Stimulated activated effector memory CD8-positive, alpha-beta T cell treated with anti-CD3 and anti-CD28 coated beads, Interleukin-12 subunit alpha, Interleukin-12 subunit beta, amount 100 ng/mL, for 72 hours (primary cell): ENCODE measurements around the gene TPK1.
A peak's percentile ranks its signal among the peaks of the same experiment; 100 is the strongest.

Source experiments
- ATAC-seq: fragments of 150-1000 bp; cut with Tn5 transposase; 2 replicates; pipeline ENCODE4 v1.10.0; 2021
- DNase-seq, 2 donors: peaks; one replicate each; pipeline ENCODE4 v3.0.0; 2021 to 2022; ENCODE audit warnings: low spot score in 2 of 2
- H3K27ac Mint-ChIP-seq: one replicate; pipeline ENCODE4 v1.8.0; 2022; ENCODE audit warnings: mild to moderate bottlenecking, mixed read lengths
- H3K36me3 Mint-ChIP-seq: one replicate; pipeline ENCODE4 v1.8.0; 2022; ENCODE audit warnings: mild to moderate bottlenecking, mixed read lengths
- H3K4me1 Mint-ChIP-seq: one replicate; pipeline ENCODE4 v1.8.0; 2022; ENCODE audit warnings: mixed read lengths
- H3K4me3 Mint-ChIP-seq: one replicate; pipeline ENCODE4 v1.8.0; 2022; ENCODE audit warnings: mild to moderate bottlenecking, mixed read lengths
- H3K9me3 Mint-ChIP-seq: one replicate; pipeline ENCODE4 v1.8.0; 2022; ENCODE audit warnings: mixed read lengths

The TPK1 gene

DNA sequence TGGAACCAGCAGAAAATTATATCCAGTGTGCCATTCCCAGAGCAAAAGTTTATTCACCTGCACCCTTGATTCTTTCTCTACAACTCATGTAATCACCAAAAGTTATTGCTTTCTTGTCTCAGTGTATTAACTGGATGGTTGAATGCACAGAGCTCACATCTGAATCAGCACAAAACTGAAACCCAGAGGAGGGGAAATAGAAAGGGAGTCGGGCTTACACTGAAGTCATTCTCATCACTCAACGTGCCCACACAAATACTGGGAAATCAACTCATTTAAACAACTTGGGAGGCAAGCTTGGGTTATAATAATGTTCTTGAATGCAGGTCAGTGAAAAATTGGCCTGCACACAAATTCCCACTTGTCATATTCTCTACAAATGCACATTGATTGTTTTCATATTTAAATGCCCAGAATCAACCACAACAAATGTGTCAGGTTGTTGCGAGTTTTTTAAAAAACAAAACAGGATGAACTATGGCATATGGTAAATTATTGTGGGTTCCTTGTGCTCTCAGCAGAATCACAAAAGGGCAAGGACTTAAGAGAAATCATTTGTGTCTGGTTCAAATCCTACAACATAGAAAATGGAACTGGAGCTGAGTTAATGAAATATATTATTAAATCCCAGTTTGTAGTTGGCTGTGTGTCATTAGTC lies 306.5 kb downstream of the TPK1 start:
- ATAC-seq (peak; percentile 56), DNase-seq (no peak)
- H3K4me1 Mint-ChIP-seq, result no peaks in the 10 kb centered on the region
- H3K36me3 Mint-ChIP-seq, result no peaks in the 10 kb centered on the region
- no peak overlapping the region for H3K27ac Mint-ChIP-seq
- H3K4me3 Mint-ChIP-seq, result no peak overlapping the region
- H3K9me3 Mint-ChIP-seq, result no peaks in the 10 kb centered on the region

- ATAC-seq, result no peak
- Mint-ChIP-seq H3K36me3 (no peaks in the 10 kb centered on the region), H3K4me1 (no peaks in the 10 kb centered on the region), H3K4me3 (no peak overlapping the region), H3K27ac (no peak overlapping the region), H3K9me3 (no peaks in the 10 kb centered on the region)
- no peak for DNase-seq
Measured at GRCh38 chr7:144528536-144529045, 307.3 kb downstream of the TPK1 start.

- Mint-ChIP-seq H3K4me3 (no peak overlapping the region), H3K27ac (no peak overlapping the region), H3K36me3 (no peaks in the 10 kb centered on the region), H3K9me3 (no peaks in the 10 kb centered on the region), H3K4me1 (no peaks in the 10 kb centered on the region)
- DNase-seq, result no peak
- ATAC-seq, result no peak
Measured at GRCh38 chr7:144527051-144527471, 308.8 kb downstream of the TPK1 start.

- no peaks in the 10 kb centered on the region for H3K9me3 Mint-ChIP-seq
- no peaks in the 10 kb centered on the region for H3K36me3 Mint-ChIP-seq
- DNase-seq (no peak), ATAC-seq (no peak)
- no peak overlapping the region for H3K4me3 Mint-ChIP-seq
- H3K4me1 Mint-ChIP-seq, result no peaks in the 10 kb centered on the region
- no peak overlapping the region for H3K27ac Mint-ChIP-seq
Measured at GRCh38 chr7:144525956-144526355, 309.9 kb downstream of the TPK1 start.

GRCh38 chr7:144524271-144524670 lies 311.6 kb downstream of the TPK1 start:
- Mint-ChIP-seq H3K4me3 (no peak overlapping the region), H3K36me3 (no peaks in the 10 kb centered on the region), H3K9me3 (no peaks in the 10 kb centered on the region), H3K27ac (no peak overlapping the region), H3K4me1 (no peaks in the 10 kb centered on the region)
- ATAC-seq, result no peak
- DNase-seq, result no peak

GRCh38 chr7:144523621-144524020 lies 312.2 kb downstream of the TPK1 start:
- DNase-seq (no peak), ATAC-seq (no peak)
- Mint-ChIP-seq H3K27ac (no peak overlapping the region), H3K36me3 (no peaks in the 10 kb centered on the region), H3K4me1 (no peaks in the 10 kb centered on the region), H3K4me3 (no peak overlapping the region), H3K9me3 (no peaks in the 10 kb centered on the region)

GRCh38 chr7:144519925-144520324 lies 315.9 kb downstream of the TPK1 start:
- peaks cover 11% of the 10 kb centered on the region for H3K4me1 Mint-ChIP-seq
- DNase-seq (no peak), ATAC-seq (no peak)
- no peaks in the 10 kb centered on the region for H3K9me3 Mint-ChIP-seq
- H3K36me3 Mint-ChIP-seq, result no peaks in the 10 kb centered on the region
- no peak overlapping the region for H3K4me3 Mint-ChIP-seq
- H3K27ac Mint-ChIP-seq, result no peak overlapping the region

DNA sequence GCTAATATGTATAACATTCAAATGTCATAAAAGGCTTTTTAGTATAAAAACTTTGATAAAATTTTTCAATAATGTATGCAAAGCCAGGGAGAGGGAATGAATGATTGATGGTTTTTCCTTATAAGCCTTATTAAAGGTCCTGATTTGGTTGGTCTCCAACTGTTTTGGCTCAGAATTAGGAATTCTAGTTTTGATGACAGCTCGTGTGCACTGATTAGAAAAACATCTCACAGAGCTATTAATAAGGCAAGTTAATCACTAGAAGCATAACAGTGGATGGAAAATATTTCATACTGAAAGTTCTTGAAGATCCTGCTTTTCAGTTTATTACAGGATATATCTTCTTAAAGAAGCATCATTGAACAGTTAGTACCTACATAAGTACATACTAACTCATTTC lies 317.5 kb downstream of the TPK1 start:
- Mint-ChIP-seq H3K4me1 (peaks cover 11% of the 10 kb centered on the region), H3K4me3 (no peak overlapping the region), H3K9me3 (no peaks in the 10 kb centered on the region), H3K27ac (no peak overlapping the region), H3K36me3 (no peaks in the 10 kb centered on the region)
- no peak for ATAC-seq
- no peak for DNase-seq

DNA sequence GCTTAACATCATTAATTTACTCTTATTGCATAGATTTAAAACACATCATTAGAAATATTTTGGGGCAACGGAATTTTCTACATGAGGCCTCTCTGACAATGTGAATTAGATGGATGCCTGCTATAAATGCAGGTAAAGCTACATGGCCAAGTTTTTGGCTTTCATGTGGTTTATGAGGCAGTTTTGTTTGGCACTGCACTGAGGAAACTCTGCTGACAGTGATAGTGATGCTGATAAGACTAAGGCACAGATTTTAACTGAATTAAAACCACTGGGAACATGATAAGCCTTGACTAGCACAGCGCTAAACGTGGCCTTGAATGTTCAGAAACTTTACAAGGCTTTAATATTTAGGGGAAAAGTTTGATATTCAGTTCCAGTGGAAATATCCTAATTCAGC lies 318.1 kb downstream of the TPK1 start:
- DNase-seq, result no peak
- Mint-ChIP-seq H3K9me3 (no peaks in the 10 kb centered on the region), H3K4me1 (peaks cover 11% of the 10 kb centered on the region), H3K36me3 (no peaks in the 10 kb centered on the region), H3K4me3 (no peak overlapping the region), H3K27ac (no peak overlapping the region)
- ATAC-seq, result no peak

DNA sequence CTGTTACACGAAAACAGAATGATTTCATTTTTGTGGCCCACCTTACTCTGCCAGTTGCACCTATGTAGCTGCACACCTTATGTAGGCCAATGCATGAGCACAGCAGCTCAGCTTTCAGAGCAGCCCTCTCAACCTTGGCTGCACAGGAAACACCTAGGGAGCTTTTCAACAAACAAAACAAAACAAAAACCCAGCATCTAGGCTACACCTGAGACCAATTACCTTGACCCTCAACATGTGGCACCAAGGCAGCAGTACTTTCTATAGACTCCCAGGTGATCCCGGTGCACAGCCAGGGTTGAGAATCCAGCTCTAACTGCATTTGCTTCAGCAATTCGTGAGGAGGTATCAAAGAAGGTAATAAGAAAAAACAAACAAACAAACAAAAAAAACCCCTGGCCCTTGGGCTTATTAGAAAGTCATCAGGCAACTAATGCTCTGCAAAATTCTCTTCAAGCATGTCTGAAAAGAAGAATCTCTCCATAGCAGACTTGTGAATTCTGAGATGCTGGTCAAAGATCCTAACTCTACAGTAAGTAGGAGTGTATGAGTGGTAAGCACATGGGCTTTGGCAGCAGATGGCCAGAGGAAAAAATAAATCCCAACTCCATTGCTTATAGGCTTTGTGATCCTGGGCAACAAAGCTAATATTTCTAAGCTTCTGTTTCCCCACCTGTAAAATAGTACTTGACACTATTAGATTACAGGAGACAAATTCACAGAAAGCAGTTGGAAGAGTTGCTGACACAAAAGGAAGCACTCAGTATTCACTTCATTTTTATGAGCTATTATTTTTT lies 318.9 kb downstream of the TPK1 start:
- Mint-ChIP-seq H3K9me3 (no peaks in the 10 kb centered on the region), H3K27ac (no peak overlapping the region), H3K4me3 (no peak overlapping the region), H3K4me1 (peaks cover 11% of the 10 kb centered on the region), H3K36me3 (no peaks in the 10 kb centered on the region)
- ATAC-seq (no peak), DNase-seq (no peak)

DNA sequence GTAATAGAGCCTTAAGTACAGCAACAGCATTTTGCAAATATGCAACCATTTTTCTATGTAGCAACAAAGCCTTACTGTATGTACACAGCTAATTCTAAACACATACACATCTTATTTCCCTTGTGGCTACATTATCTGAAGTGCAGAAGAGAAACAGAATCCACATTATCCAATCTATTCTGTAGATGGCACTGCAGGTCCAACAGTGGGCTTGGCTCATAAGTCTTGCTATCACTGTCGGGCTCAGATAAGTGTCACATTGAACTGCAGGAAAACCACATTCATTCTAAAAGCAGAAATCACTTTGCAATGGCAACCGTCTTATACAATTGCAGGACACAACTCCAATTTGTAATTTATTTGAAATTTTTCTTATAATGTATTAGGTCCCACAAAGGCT lies 322.5 kb downstream of the TPK1 start:
- no peaks in the 10 kb centered on the region for H3K36me3 Mint-ChIP-seq
- ATAC-seq (no peak), DNase-seq (no peak)
- no peak overlapping the region for H3K4me3 Mint-ChIP-seq
- H3K4me1 Mint-ChIP-seq, result peaks cover 11% of the 10 kb centered on the region
- H3K27ac Mint-ChIP-seq, result no peak overlapping the region
- no peaks in the 10 kb centered on the region for H3K9me3 Mint-ChIP-seq

- H3K4me3 Mint-ChIP-seq, result no peak overlapping the region
- H3K36me3 Mint-ChIP-seq, result no peaks in the 10 kb centered on the region
- H3K27ac Mint-ChIP-seq, result no peak overlapping the region
- ATAC-seq (no peak), DNase-seq (no peak)
- no peaks in the 10 kb centered on the region for H3K9me3 Mint-ChIP-seq
- no peaks in the 10 kb centered on the region for H3K4me1 Mint-ChIP-seq
Measured at GRCh38 chr7:144510621-144511020, 325.2 kb downstream of the TPK1 start.

- no peaks in the 10 kb centered on the region for H3K36me3 Mint-ChIP-seq
- no peaks in the 10 kb centered on the region for H3K4me1 Mint-ChIP-seq
- H3K27ac Mint-ChIP-seq, result no peak overlapping the region
- H3K4me3 Mint-ChIP-seq, result no peak overlapping the region
- DNase-seq (no peak), ATAC-seq (no peak)
- H3K9me3 Mint-ChIP-seq, result no peaks in the 10 kb centered on the region
Measured at GRCh38 chr7:144508702-144509101, 327.2 kb downstream of the TPK1 start.

DNA sequence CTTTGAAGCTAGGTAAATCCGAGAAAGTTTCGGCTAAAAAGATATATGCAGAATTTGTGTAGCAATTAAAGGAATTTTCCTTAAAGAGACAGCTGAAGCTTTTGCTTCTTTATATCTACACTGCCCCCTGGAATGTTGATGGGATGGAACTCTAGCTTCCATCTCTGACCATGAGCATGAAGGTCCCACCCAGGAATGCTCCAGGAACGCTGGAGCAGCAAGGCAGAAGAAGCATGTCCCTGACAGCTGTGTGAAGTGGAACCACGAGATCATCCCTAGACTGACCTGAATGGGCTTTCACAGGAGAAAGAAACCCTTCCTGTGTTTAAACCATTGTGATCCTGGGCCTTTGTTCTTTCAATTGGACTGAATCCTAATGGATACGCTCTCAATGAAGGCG lies 332.6 kb downstream of the TPK1 start:
- DNase-seq, result no peak
- Mint-ChIP-seq H3K27ac (no peak overlapping the region), H3K4me1 (no peaks in the 10 kb centered on the region), H3K4me3 (no peak overlapping the region), H3K9me3 (no peaks in the 10 kb centered on the region), H3K36me3 (no peaks in the 10 kb centered on the region)
- ATAC-seq, result no peak

GRCh38 chr7:144500225-144500624 lies 335.6 kb downstream of the TPK1 start:
- no peak overlapping the region for H3K4me3 Mint-ChIP-seq

GRCh38 chr7:144497282-144497681 lies 338.6 kb downstream of the TPK1 start:
- DNase-seq, result no peak
- H3K36me3 Mint-ChIP-seq, result no peaks in the 10 kb centered on the region
- no peaks in the 10 kb centered on the region for H3K9me3 Mint-ChIP-seq
- no peak overlapping the region for H3K4me3 Mint-ChIP-seq
- H3K27ac Mint-ChIP-seq, result no peak overlapping the region
- H3K4me1 Mint-ChIP-seq, result no peaks in the 10 kb centered on the region
- ATAC-seq, result no peak

More at GRCh38 chr7:144500225-144500624, 335.6 kb downstream of the TPK1 start:
- Mint-ChIP-seq H3K4me1 (no peaks in the 10 kb centered on the region), H3K9me3 (no peaks in the 10 kb centered on the region), H3K27ac (no peak overlapping the region), H3K36me3 (no peaks in the 10 kb centered on the region)
- ATAC-seq, result no peak
- DNase-seq, result no peak
